ENCODE data around the gene FMNL1.

The FMNL1 gene

GRCh38 chr17:45296833-45297124 is 75.1 kb downstream of the FMNL1 start:
- no peak for DNase-seq (ENCODE audit: extremely low read depth in 1 of 2, low read depth in 1 of 2)
